NT2/D1 (cell line): ENCODE results near the gene ERC1.

ENCODE experiments used
- SUZ12 ChIP-seq: IDR thresholded peaks from 2 replicates; pipeline ENCODE4 v1.6.1; 2011; ENCODE audit not compliant: insufficient read length, insufficient read depth; ENCODE audit errors: extremely low read depth
- YY1 ChIP-seq: IDR thresholded peaks from 2 replicates; pipeline ENCODE4 v1.6.1; 2011; ENCODE audit not compliant: insufficient read length, insufficient read depth
- ZNF274 ChIP-seq: IDR thresholded peaks from 2 replicates; pipeline ENCODE4 v1.6.1; 2011; ENCODE audit warnings: mild to moderate bottlenecking, low read depth, low read length

DNA sequence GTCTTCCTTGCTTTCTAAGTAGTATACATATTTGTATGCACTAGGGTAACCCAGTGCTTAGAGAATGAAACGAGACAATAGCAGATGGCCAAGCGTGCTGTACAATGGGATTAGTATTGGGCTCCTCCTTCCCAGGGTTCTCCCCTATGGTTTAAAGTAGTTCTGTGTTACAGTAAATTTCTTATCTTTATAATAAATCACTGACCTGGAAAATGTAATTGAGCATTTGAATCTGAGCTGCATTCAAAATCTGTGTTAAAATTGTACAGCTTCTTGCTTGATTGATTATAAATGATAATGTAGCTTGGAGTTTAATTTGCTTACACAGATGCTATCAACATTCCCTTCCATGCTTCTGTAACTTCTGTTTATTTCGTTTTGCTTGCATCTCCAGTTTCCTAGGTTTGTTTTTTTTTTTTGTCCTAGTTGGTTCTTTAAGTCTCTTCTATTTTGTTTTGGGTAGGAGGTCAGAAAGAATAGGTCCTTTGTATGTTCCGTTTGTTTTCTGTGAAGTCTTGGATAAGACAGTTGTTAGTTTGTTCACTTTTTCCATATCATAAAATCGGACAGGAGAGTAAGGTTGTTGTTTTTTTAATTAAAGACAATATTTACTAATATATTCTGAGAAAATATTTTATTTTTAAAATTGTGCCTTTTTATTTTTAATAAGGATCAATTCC is 171.2 kb downstream of the ERC1 start:
- TF ChIP-seq ZNF274, result no peak
- TF ChIP-seq YY1, result no peak
- no peak for TF ChIP-seq SUZ12
